K562 (cell line): ENCODE measurements around the gene FOS. TPM values are rescaled to one million over a fixed set of nuclear protein-coding genes. Genes with fewer than 3 reads are reported as not detected.

Experiments used
- ATAC-seq: fragments of 200-7000 bp; cut with Tn5 transposase; 3 replicates; pipeline ENCODE4 v1.9.1; 2020; ENCODE audit warnings: moderate library complexity
- BruUV-seq: library from RNA; stranded (reverse); fragments of 400-500 nt; replicated peaks from 2 replicates; lab custom pipeline; 2021; lab: Mats Ljungman, UMichigan
- CTCF ChIA-PET: fragments of 300-600 bp; formaldehyde crosslinking; extraction: SDS; loops from one replicate; lab custom pipeline; 2021; ENCODE audit warnings: low intra/inter-chr PET ratio; lab: Yijun Ruan, JAX
- POLR2A ChIA-PET: fragments of 300-600, 350-650 bp; sonication (Branson Sonifier 250); formaldehyde crosslinking; extraction: SDS; loops from one replicate; lab custom pipeline; 2021; ENCODE audit warnings: antibody characterized with exemption, inconsistent platforms; lab: Yijun Ruan, JAX
- DNase-seq, 4 experiments: peaks; one replicate each; pipeline versions ENCODE4 v3.0.0 to v3.0.0-alpha.2; 2011 to 2018; ENCODE audit warnings: low spot score in 3 of 4, mixed read lengths in 3 of 4; ENCODE audit errors: extremely low read depth in 1 of 4
- FAIRE-seq: peaks from 2 replicates; lab custom pipeline; 2011; peaks lifted over from hg19 to GRCh38; lab: Jason Lieb, UNC
- H2AFZ ChIP-seq: 2 replicates; pipeline ENCODE4 v1.6.0; 2011; ENCODE audit warnings: low read depth, low read length, control low read depth, inconsistent platforms
- H3K27ac ChIP-seq: fragments of 200-600 bp; 3 replicates; pipeline ENCODE4 v1.8.0; 2011; ENCODE audit warnings: low read depth, mild to moderate bottlenecking, control low read depth, inconsistent platforms, low read length, moderate library complexity, mixed read lengths; ENCODE audit errors: extremely low read depth
- H3K27me3 ChIP-seq, 2 experiments: fragments of 300-600 bp in 1 of 2; 2 replicates in 1 of 2; 3 replicates in 1 of 2; pipeline versions ENCODE4 v1.6.0 to v1.8.0; 2011; ENCODE audit warnings: inconsistent platforms in 2 of 2, low read length in 2 of 2, mild to moderate bottlenecking in 1 of 2, mixed read lengths in 1 of 2, moderate library complexity in 1 of 2; ENCODE audit not compliant: control insufficient read depth in 2 of 2, insufficient read depth in 2 of 2
- H3K36me3 ChIP-seq: fragments of 300-600 bp; 3 replicates; pipeline ENCODE4 v1.8.0; 2011; ENCODE audit warnings: mild to moderate bottlenecking, low read length, inconsistent platforms; ENCODE audit not compliant: control insufficient read depth, insufficient read depth
- H3K4me1 ChIP-seq, 2 experiments: fragments of 200-600 bp in 1 of 2; replicated peaks in 1 of 2; 2 replicates in 1 of 2; 3 replicates in 1 of 2; pipeline versions ENCODE4 v1.5.1 to v1.8.0; 2011; ENCODE audit warnings: inconsistent platforms in 2 of 2, low read length in 2 of 2, mild to moderate bottlenecking in 1 of 2, mixed read lengths in 1 of 2, moderate library complexity in 1 of 2; ENCODE audit not compliant: control insufficient read depth in 2 of 2, insufficient read depth in 2 of 2
- H3K4me2 ChIP-seq: 2 replicates; pipeline ENCODE4 v1.6.1; 2011; ENCODE audit warnings: low read length, control low read depth, inconsistent platforms, mixed read lengths; ENCODE audit not compliant: insufficient read depth
- H3K4me3 ChIP-seq: fragments of 200-600 bp; sonication (generic), shearing (Covaris generic); 2 replicates; pipeline ENCODE4 v1.5.1; 2016; ENCODE audit warnings: control low read depth, inconsistent platforms
- H3K79me2 ChIP-seq: fragments of 200-600 bp; 3 replicates; pipeline ENCODE4 v1.8.0; 2011; ENCODE audit warnings: low read length, inconsistent platforms; ENCODE audit not compliant: control insufficient read depth, insufficient read depth
- H3K9ac ChIP-seq, 2 experiments: 2 replicates each; pipeline versions ENCODE4 v1.6.0 to v1.6.1; 2011; ENCODE audit warnings: low read depth in 2 of 2, low read length in 2 of 2, control low read depth in 1 of 2, inconsistent platforms in 1 of 2, mild to moderate bottlenecking in 1 of 2, mixed read lengths in 1 of 2; ENCODE audit not compliant: insufficient read depth in 1 of 2
- H3K9me1 ChIP-seq: one replicate; pipeline ENCODE4 v1.6.0; 2011; ENCODE audit warnings: inconsistent platforms, mild to moderate bottlenecking, low read length, moderate library complexity; ENCODE audit not compliant: control insufficient read depth, insufficient read depth
- H3K9me3 ChIP-seq: replicated peaks from 2 replicates; pipeline ENCODE4 v1.5.1; 2011; ENCODE audit warnings: low read depth, low read length, inconsistent platforms; ENCODE audit not compliant: control insufficient read depth, insufficient read depth
- H4K20me1 ChIP-seq: replicated peaks from 2 replicates; pipeline ENCODE4 v1.6.1; 2011; ENCODE audit warnings: low read length, inconsistent platforms, mixed read lengths; ENCODE audit not compliant: control insufficient read depth, insufficient read depth
- ATF2 ChIP-seq: sonication (generic); formaldehyde crosslinking; IDR thresholded peaks from 2 replicates; pipeline ENCODE4 v1.8.1; 2022; ENCODE audit warnings: missing genetic modification reagents
- CEBPG ChIP-seq, 3 experiments: fragments of 200-800 bp in 1 of 3; sonication (Bioruptor generic) in 1 of 3; sonication (generic) in 1 of 3; formaldehyde crosslinking in 1 of 3; IDR thresholded peaks in 2 of 3; conservative IDR thresholded peaks in 1 of 3; 2 replicates each; pipeline versions ENCODE4 v1.6.1 to v1.8.0; 2016 to 2022; ENCODE audit warnings: missing compliant biosample characterization in 2 of 3, missing genetic modification characterization in 2 of 3, mild to moderate bottlenecking in 1 of 3, missing genetic modification reagents in 1 of 3
- CHD1 ChIP-seq: fragments of 200-600 bp; sonication (generic); IDR thresholded peaks from one replicate; pipeline ENCODE4 v1.6.1; 2012; ENCODE audit warnings: mild to moderate bottlenecking, moderate library complexity, low read length, inconsistent platforms
- CREB3 ChIP-seq: fragments of 450-650 bp; conservative IDR thresholded peaks from 2 replicates; pipeline ENCODE4 v1.6.1; 2016; ENCODE audit warnings: missing genetic modification characterization, low read depth, mild to moderate bottlenecking, missing compliant biosample characterization, moderate library complexity
- MAFF ChIP-seq: IDR thresholded peaks from 2 replicates; pipeline ENCODE4 v1.6.1; 2012; ENCODE audit warnings: low read length, improper control_type of control experiment
- MTA1 ChIP-seq: fragments of 450-650 bp; IDR thresholded peaks from 2 replicates; pipeline ENCODE4 v1.6.1; 2017; ENCODE audit warnings: borderline replicate concordance
- MTA2 ChIP-seq: fragments of 450-650 bp; IDR thresholded peaks from 2 replicates; pipeline ENCODE4 v1.6.1; 2016; ENCODE audit warnings: low read depth
- NCOA6 ChIP-seq: fragments of 450-650 bp; IDR thresholded peaks from 2 replicates; pipeline ENCODE4 v1.6.1; 2017; ENCODE audit warnings: mild to moderate bottlenecking
- NEUROD1 ChIP-seq: fragments of 150-350 bp; IDR thresholded peaks from 2 replicates; pipeline ENCODE4 v1.6.1; 2014; ENCODE audit warnings: borderline replicate concordance, low read length, low read depth; ENCODE audit not compliant: partially characterized antibody
- POLR2G ChIP-seq: fragments of 200-400 bp; formaldehyde crosslinking; IDR thresholded peaks from 2 replicates; pipeline ENCODE4 v1.6.1; 2017; ENCODE audit warnings: low read depth, mild to moderate bottlenecking, antibody characterized with exemption, low read length, moderate library complexity
- RBM39 ChIP-seq: fragments of 200-400 bp; formaldehyde crosslinking; optimal IDR thresholded peaks from 2 replicates; pipeline ENCODE3; 2018; ENCODE audit warnings: low read depth, low read length
- SMARCA5 ChIP-seq: fragments of 450-650 bp; IDR thresholded peaks from 2 replicates; pipeline ENCODE4 v1.6.1; 2016
- SMC3 ChIP-seq: conservative IDR thresholded peaks from 2 replicates; pipeline ENCODE4 v1.6.1; 2011; ENCODE audit warnings: low read depth, low read length, improper control_type of control experiment; ENCODE audit not compliant: insufficient read depth
- SNIP1 ChIP-seq: fragments of 450-650 bp; IDR thresholded peaks from 2 replicates; pipeline ENCODE4 v1.7.1; 2017; ENCODE audit warnings: low read depth, mild to moderate bottlenecking
- TCF3 ChIP-seq: sonication (generic); formaldehyde crosslinking; IDR thresholded peaks from 2 replicates; pipeline ENCODE4 v1.4.0; 2020; ENCODE audit warnings: mild to moderate bottlenecking, missing genetic modification reagents
- ZBTB43 ChIP-seq: sonication (generic); formaldehyde crosslinking; IDR thresholded peaks from 2 replicates; pipeline ENCODE4 v1.8.0; 2023; ENCODE audit warnings: mild to moderate bottlenecking, missing genetic modification reagents
- ZNF134 ChIP-seq: fragments of 250-450 bp; sonication (Bioruptor Pico); conservative IDR thresholded peaks from 2 replicates; pipeline ENCODE4 v1.4.0; 2020
- WGBS: fragments of 100-300 bp; shearing (Covaris generic); methylation state at CpG from one replicate; pipeline ENCODE4 v1.1.6; 2016; ENCODE audit warnings: low coverage, mixed read lengths; ENCODE audit not compliant: insufficient coverage; ENCODE audit errors: missing lambda C conversion rate; 5-methylcytosine and 5-hydroxymethylcytosine counted together
- in situ Hi-C: fragments of 300-500 bp; cut with MboI; formaldehyde crosslinking; loops from 4 replicates; pipeline ENCODE4 v1.15.0; 2018; ENCODE audit warnings: inconsistent platforms, mixed read lengths
- intact Hi-C: fragments of 100-400 bp; cut with micrococcal nuclease; formaldehyde crosslinking; loops from 2 replicates; pipeline ENCODE4 v1.14.2; 2022
- polyA plus RNA-seq, 8 experiments: library from polyadenylated mRNA; depleted of rRNA in 4 of 8; stranded (reverse) in 5 of 8; unstranded in 3 of 8; fragments of >200 nt; fragmentation: Nextera tagmentation in 2 of 8; fragmentation: Illumina TruSeq in 1 of 8; extraction: Ambion mirVana in 2 of 8; extraction: Trizol in 1 of 8; gene quantifications; 2 replicates each; pipeline versions ENCODE4 v1.2.1 to v1.2.3, GENCODE V29; 2011 to 2014; ENCODE audit warnings: inconsistent platforms in 1 of 8, missing spikeins in 1 of 8
- total RNA-seq, 7 experiments: library from RNA; depleted of rRNA in 6 of 7; stranded (reverse); fragments of >200 nt in 6 of 7; fragmentation: Illumina TruSeq in 2 of 7; extraction: Trizol in 2 of 7; gene quantifications; 2 replicates each; pipeline versions ENCODE4 v1.2.1 to v1.2.3, GENCODE V29; 2011 to 2021; ENCODE audit warnings: low replicate concordance in 1 of 7

Gene FOS
- total and polyA plus RNA-seq, 9 of the 15 experiments (the other 6 are each of a cell fraction or from before 2014, with no cell fraction given): 0.54 to 13.8 (median 8.9) TPM

- no peaks in the 10 kb centered on the region; a peak in 1 of 5 replicates for H3K27me3 ChIP-seq
- in situ Hi-C loops: loop anchor here (10.0 kb wide), 2 partner anchors 258 to 442 kb away; no protein-coding TSS in a partner anchor
- peak overlapping the region; percentile 58 for H2AFZ ChIP-seq
- intact Hi-C loops: loop anchor here (1.0 to 10.0 kb wide), 5 partner anchors 181 to 392 kb away; no protein-coding TSS in a partner anchor
- ATAC-seq: peak; percentile 90
- no peaks in the 10 kb centered on the region for H3K9me3 ChIP-seq
- no peaks in the 10 kb centered on the region for H3K36me3 ChIP-seq
- no peak overlapping the region for H3K9ac ChIP-seq
- H3K9me1 ChIP-seq: no peaks in the 10 kb centered on the region
- no peaks in the 10 kb centered on the region for H3K79me2 ChIP-seq
- no peak overlapping the region for H3K4me2 ChIP-seq
- no peaks in the 10 kb centered on the region; a peak in 3 of 5 replicates for H3K4me1 ChIP-seq
- DNase-seq: peak; percentile 18 to 55 (median 32)
- no peaks in the 10 kb centered on the region for H4K20me1 ChIP-seq
- no peak overlapping the region for H3K27ac ChIP-seq
- no peak overlapping the region for H3K4me3 ChIP-seq
- 30% methylated on average over 9 of the region's 9 CpGs for WGBS
- ChIA-PET CTCF (interaction anchor here (0.6 to 3.7 kb wide), 9 partner anchors 147 to 253 kb away, joined by 3 to 38 read pairs (median 6); no protein-coding TSS in a partner anchor), POLR2A (no interaction called here)
- no TSS peak for BruUV-seq
- peak; percentile 84 for FAIRE-seq
- TF ChIP-seq RBM39: no peak
- TF ChIP-seq SMARCA5: no peak
- TF ChIP-seq ATF2 (CRISPR knock-in tag): no peak
- no peak for TF ChIP-seq TCF3 (CRISPR knock-in tag)
- no peak for TF ChIP-seq CREB3
- TF ChIP-seq POLR2G: no peak
- TF ChIP-seq NEUROD1: no peak
- TF ChIP-seq SNIP1: no peak
- no peak for TF ChIP-seq ZBTB43 (CRISPR knock-in tag)
- TF ChIP-seq CEBPG (CRISPR knock-in tag; IDR thresholded peaks at IDR 0.05): no peak
- TF ChIP-seq CEBPG (tag; conservative IDR thresholded peaks at IDR 0.05 in 1 of 2, IDR thresholded peaks at IDR 0.05 in 1 of 2): no peak
- TF ChIP-seq MAFF: no peak
- TF ChIP-seq CHD1: no peak
- TF ChIP-seq NCOA6: no peak
- TF ChIP-seq MTA1: no peak
- TF ChIP-seq ZNF134 (CRISPR knock-in tag): no peak
- no peak for TF ChIP-seq MTA2
- TF ChIP-seq SMC3: peak; percentile 64
These were observed 28.5 kb downstream of the FOS start for GRCh38 chr14:75306927-75307699.
